Coronary artery (tissue), 2 donors: ENCODE data around the gene ODF2.
"Not testable (repeated sequence)": the region's sequence is repeated elsewhere in the genome, so short reads cannot be mapped to it uniquely, and the experiment has no call there.

Experiments
- DNase-seq: peaks from one replicate; pipeline ENCODE4 v3.0.0-alpha.2; 2017; ENCODE audit warnings: low spot score
- H3K27ac ChIP-seq, 2 donors: fragments of 200-600 bp; sonication (generic); one replicate each; pipeline ENCODE4 v1.5.1; 2016 to 2019
- H3K4me3 ChIP-seq: fragments of 200-600 bp; sonication (generic); 2 replicates; pipeline ENCODE4 v1.5.1; 2016; ENCODE audit warnings: mild to moderate bottlenecking, moderate library complexity
- CTCF ChIP-seq: fragments of 200-600 bp; sonication (generic); IDR thresholded peaks from one replicate; pipeline ENCODE4 v1.5.1; 2019; ENCODE audit warnings: antibody characterized with exemption

ODF2 gene

GRCh38 chr9:128505414-128505765, 49.6 kb downstream of the ODF2 start:
- TF ChIP-seq CTCF: no peak
- peak overlapping the region; percentile 94 for H3K4me3 ChIP-seq
- DNase-seq: no peak
- H3K27ac ChIP-seq: peak overlapping the region in 1 of 2 donors; percentile 91

- not testable (repeated sequence) for H3K27ac ChIP-seq, DNase-seq, H3K4me3 ChIP-seq
These were observed 50.1 kb downstream of the ODF2 start for GRCh38 chr9:128505906-128506305.

- no peak for TF ChIP-seq CTCF
- no peak overlapping the region for H3K4me3 ChIP-seq
- no peak overlapping the region for H3K27ac ChIP-seq
- DNase-seq: no peak
These were observed 57.0 kb downstream of the ODF2 start for GRCh38 chr9:128512820-128513219.

- no peak for DNase-seq
- Histone ChIP-seq H3K27ac (no peak overlapping the region), H3K4me3 (no peak overlapping the region)
- TF ChIP-seq CTCF: no peak
These were observed 66.2 kb downstream of the ODF2 start for GRCh38 chr9:128521956-128522355.

- no peak for TF ChIP-seq CTCF
- no peak for DNase-seq
- H3K27ac ChIP-seq: no peak overlapping the region
- no peak overlapping the region for H3K4me3 ChIP-seq
These were observed 67.6 kb downstream of the ODF2 start for GRCh38 chr9:128523199-128523925.

GRCh38 chr9:128526720-128527119, 70.9 kb downstream of the ODF2 start:
- no peak for TF ChIP-seq CTCF
- DNase-seq: no peak
- Histone ChIP-seq H3K4me3 (no peak overlapping the region), H3K27ac (no peak overlapping the region)

GRCh38 chr9:128528445-128529160, 72.8 kb downstream of the ODF2 start:
- Histone ChIP-seq H3K4me3 (no peak overlapping the region), H3K27ac (no peak overlapping the region)
- no peak for DNase-seq
- TF ChIP-seq CTCF: no peak
